Measurements from ENCODE around the gene MED23.

GRCh38 chr6:131561925-131562707 lies 65.9 kb downstream of the MED23 start:
- no peak for TF ChIP-seq CTCF (conservative IDR thresholded peaks at IDR 0.05; ENCODE audit: low read length)
- no peak for TF ChIP-seq EZH2phosphoT487 (IDR thresholded peaks at IDR 0.05; ENCODE audit: borderline replicate concordance, low read depth, low read length)
